HG02763 (cell line): ENCODE data around the gene DNER.
"Not testable (repeated sequence)": the region's sequence is repeated elsewhere in the genome, so short reads cannot be mapped to it uniquely, and the experiment has no call there.

ENCODE experiments used
- ATAC-seq: cut with Tn5 transposase; IDR thresholded peaks from one replicate; pipeline ENCODE4 v1.9.1; 2021; ENCODE audit warnings: mild to moderate bottlenecking, moderate library complexity; ENCODE audit not compliant: unreplicated experiment

Gene DNER

GRCh38 chr2:229622495-229623355 is 91.6 kb downstream of the DNER start:
- ATAC-seq, result no peak

- no peak for ATAC-seq
Observed at GRCh38 chr2:229620759-229621158, 93.6 kb downstream of the DNER start.

GRCh38 chr2:229620289-229620688 is 94.1 kb downstream of the DNER start:
- ATAC-seq, result no peak

GRCh38 chr2:229616433-229616832 is 97.9 kb downstream of the DNER start:
- ATAC-seq, result no peak

- not testable (repeated sequence) for ATAC-seq
Observed at GRCh38 chr2:229614021-229614420, 100.3 kb downstream of the DNER start.

GRCh38 chr2:229612384-229612971 is 101.9 kb downstream of the DNER start:
- no peak for ATAC-seq

GRCh38 chr2:229611360-229611759 is 103.0 kb downstream of the DNER start:
- no peak for ATAC-seq

- ATAC-seq, result no peak
Observed at GRCh38 chr2:229610872-229611271, 103.5 kb downstream of the DNER start.

- no peak for ATAC-seq
Observed at GRCh38 chr2:229610333-229610732, 104.0 kb downstream of the DNER start.

GRCh38 chr2:229601936-229602335 is 112.4 kb downstream of the DNER start:
- no peak for ATAC-seq

- ATAC-seq, result no peak
Observed at GRCh38 chr2:229601396-229601795, 113.0 kb downstream of the DNER start.

- no peak for ATAC-seq
Observed at GRCh38 chr2:229598227-229598626, 116.1 kb downstream of the DNER start.

- ATAC-seq, result no peak
Observed at GRCh38 chr2:229596796-229597195, 117.6 kb downstream of the DNER start.

GRCh38 chr2:229591611-229592010 is 122.7 kb downstream of the DNER start:
- no peak for ATAC-seq

GRCh38 chr2:229586746-229587705 is 127.3 kb downstream of the DNER start:
- ATAC-seq, result no peak

GRCh38 chr2:229586012-229586411 is 128.3 kb downstream of the DNER start:
- ATAC-seq, result no peak

- no peak for ATAC-seq
Observed at GRCh38 chr2:229582151-229582550, 132.2 kb downstream of the DNER start.

GRCh38 chr2:229578052-229578846 is 136.1 kb downstream of the DNER start:
- no peak for ATAC-seq

GRCh38 chr2:229575569-229576315 is 138.6 kb downstream of the DNER start:
- no peak for ATAC-seq
